ENCODE data around the gene GMDS. TPM values are rescaled to one million over a fixed set of nuclear protein-coding genes. Genes with fewer than 3 reads are reported as not detected.

The GMDS gene
- total RNA-seq, 1 donor from 2014 or later: 12.6 TPM

DNA sequence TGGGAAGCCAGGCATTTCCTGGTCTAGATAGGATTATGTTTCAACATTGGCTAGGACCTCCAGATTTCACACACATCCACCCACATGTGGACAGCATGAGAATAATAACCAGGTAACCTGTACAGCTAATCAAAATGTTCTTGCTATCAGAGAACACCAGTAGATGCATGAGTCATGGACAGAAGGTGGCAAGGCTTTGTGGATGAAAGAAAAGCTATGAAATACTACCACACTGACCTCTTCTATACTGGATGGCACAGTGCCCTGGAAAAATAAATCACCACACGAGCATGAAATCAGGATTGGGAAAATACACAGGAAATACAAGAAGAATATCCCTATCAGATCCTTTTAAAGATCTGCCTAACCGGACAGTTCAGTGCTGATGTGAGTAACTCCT is 113.0 kb downstream of the GMDS start:
- peak; percentile 58 for DNase-seq

DNA sequence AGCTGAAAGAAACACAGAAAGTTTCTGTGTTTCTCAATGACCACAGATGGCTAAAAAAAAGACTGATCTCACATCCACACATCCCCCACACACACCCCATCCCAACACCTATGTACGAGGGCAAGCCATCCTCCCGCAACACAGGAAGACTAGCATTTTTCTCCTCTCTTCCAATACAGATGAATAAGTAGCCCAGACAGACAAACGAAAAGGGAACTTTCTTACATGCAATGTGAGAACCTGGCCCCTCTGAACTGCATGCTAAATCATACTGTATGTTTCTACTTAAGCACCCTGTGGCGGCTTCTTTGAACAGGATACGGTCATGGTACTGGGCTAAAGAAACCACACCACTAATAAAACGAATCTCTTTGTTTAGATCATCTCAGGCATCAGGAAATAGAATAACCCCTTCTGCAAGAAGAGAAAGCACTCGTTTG is 116.2 kb downstream of the GMDS start:
- DNase-seq: no peak

DNA sequence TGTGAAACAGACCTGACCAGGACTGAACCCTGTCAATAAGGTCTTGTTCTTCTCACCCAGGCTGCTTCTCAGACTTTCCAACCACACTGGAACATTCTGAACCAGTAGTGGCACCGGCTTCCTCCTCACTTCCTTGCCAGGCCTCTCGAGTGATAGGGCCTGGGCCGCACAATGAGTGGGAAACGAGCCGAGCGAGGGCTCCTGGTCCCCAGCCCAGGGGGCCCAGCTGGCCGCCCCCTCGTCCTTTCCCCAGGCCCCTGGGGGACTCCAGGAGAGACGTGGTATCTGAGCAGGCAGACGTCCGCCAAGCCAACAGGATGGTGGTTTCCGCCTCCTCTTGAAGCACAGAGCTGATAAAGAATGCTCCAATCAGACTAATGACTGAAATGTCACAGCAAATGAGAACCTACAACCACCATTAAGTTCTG is 117.9 kb downstream of the GMDS start:
- peak; percentile 94 for DNase-seq

DNA sequence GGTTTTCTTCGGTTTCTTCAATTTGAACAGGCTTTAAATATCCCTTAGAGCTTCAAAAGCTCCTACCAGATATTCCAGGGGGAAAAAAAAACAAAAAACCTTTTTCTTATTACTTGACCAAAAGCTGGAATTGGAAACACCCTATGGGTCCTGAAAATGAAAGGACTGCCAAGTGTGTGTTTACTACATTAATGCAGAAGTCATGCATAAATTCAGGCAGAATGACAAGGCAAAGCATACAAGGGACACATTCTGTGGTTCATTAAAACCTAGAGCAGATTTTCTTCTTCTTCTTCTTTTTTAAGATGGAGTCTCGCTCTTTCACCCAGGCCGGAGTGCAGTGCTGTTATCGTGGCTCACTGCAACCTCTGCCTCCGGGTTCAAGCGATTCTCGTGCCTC is 119.1 kb downstream of the GMDS start:
- no peak for DNase-seq

DNA sequence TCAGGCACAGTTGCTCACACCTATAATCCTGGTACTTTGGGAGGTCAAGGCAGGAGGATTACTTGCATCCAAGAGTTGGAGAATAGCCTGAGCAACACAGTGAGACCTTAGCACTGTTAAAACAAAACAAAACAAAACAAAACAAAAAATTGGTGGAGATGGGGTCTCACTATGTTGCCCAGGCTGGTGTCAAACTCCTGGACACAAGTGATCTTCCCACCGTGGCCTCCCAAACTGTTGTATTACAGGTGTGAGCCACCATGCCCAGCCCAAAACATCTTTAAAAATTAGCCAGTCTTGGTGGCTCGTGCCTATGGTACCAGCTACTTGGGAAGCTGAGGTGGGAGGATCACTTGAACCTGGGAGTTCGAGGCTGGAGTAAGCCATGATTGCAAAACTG is 120.2 kb downstream of the GMDS start:
- no peak for DNase-seq

DNA sequence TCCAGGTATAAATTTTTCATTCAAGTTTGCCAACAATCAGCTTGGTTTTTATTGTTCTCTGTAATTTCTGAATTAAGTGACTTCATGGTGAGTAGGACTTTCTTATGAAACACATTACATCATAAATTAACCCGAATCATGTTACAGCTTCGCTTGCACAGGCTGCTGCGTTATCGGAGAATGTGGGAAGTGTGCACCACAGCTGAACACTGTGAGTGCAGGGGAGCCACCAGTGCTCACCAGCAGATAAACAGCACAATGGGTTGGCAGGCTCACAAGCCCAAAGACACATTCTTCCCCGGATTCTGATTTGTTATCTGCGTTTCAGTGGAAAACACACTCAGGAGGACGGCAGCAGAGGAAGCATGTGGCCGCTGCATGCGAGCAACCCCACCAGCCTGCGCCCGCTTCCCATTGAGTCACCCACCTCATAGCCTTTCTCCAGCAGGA is 121.1 kb downstream of the GMDS start:
- peak; percentile 97 for DNase-seq

DNA sequence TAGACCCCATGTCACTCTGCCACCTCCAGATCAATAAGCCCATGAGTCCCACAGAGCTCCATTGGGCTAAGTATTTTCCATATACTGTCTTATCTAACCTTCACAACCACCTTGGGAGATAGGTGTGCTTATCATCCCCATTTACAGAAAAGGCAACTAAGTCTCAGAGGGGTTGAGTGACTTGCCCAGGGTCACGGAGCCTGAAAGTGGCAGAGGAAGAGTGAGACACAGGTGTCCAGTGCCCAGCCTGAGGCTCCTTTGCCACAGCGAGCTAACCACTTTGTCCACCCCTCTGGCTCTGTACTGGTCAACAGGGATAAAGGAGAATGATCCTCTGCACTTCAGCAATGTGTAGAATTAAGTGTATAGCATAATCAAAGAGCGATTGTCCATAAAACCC is 124.5 kb downstream of the GMDS start:
- no peak for DNase-seq

DNA sequence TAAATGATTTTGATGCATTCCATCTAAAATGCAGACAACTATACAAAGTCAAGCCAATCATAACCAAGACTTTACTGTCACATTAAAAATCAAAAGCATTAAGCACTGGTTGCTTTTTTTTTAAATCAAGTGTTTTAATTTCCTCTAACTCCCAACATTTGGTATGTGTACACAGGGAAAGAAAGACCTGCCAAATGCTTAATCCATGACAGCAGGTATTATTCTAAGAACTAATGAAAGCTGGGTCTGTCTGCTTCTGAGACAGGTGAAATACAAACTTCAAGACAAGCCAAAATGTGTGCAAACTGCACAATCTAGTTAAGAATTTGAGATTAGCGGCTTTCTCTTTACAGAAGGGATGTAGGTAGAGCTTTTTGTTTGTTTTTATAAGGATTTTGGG is 126.1 kb downstream of the GMDS start:
- no peak for DNase-seq

DNA sequence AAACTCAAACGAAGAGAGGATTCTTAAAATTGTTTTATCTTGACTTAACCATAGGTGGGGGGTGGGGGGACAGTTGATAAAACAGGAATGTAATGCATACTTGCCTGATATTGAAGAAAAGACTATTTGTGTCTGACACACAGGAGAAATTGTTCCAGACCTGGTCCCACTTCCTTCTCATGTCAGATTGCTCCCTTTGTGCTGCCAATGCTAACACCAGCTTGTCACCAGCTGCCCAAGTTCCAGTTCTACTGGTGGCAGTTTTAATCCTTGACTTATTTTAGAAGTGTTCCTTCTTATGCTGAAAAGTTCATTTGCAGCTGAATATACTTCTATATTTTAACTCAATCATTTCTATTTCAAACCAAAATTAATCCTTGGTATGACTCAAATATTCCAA is 127.3 kb downstream of the GMDS start:
- no peak for DNase-seq

DNA sequence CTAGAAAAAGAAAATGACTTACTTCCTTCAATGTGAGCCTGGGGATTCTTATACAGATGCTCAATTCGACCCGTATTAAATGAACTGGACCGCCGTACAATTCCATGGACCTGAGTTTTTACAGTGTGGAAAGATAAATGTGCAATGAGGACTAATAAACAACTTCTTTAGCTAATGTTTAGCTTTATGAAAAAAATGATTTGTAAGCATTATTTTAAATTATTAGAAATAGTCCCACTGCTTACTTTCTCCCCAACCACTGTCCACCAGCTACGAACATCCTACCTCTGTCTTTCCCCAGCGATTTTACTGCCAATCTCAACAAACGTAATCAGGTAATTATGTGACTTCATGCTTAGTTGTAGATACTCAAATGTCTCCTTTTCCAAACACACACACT is 128.0 kb downstream of the GMDS start:
- DNase-seq: no peak

DNA sequence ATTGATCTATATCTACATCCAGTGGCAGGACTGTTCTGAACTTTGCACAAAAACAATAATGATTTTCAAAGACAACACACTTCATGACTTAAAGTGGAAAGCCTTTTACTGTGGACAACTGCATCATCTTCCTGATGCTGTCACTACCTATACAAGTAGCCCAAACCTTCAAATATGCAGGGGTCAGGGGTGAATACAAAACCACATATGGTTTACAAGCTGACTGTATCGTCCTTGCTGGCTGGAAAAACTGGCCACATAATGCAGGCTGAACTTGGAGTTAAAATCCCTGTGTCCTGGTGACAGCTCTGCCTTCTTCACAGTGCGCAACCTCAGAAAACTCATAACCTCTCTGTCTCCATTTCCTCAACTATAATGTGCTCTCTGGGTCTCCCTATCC is 128.9 kb downstream of the GMDS start:
- no peak for DNase-seq

DNA sequence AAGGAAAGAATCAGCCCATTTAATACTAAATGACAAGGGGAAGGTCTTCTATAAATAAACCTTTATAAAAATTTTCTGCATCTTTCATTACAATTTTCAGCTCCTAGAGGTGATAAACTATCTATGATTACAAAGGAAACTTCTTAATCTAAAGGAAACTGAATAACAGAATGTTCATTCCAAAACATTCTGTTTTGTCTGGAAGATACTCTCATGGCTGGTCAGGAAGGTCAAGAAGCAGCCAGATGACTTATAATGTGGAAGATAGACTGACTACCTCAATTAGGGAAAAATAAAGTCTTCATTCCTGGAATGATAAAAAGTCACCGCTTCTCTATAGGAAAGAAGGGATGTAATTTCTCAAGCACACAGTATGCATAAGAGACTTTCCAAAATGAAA is 131.3 kb downstream of the GMDS start:
- peak; percentile 37 for DNase-seq

DNA sequence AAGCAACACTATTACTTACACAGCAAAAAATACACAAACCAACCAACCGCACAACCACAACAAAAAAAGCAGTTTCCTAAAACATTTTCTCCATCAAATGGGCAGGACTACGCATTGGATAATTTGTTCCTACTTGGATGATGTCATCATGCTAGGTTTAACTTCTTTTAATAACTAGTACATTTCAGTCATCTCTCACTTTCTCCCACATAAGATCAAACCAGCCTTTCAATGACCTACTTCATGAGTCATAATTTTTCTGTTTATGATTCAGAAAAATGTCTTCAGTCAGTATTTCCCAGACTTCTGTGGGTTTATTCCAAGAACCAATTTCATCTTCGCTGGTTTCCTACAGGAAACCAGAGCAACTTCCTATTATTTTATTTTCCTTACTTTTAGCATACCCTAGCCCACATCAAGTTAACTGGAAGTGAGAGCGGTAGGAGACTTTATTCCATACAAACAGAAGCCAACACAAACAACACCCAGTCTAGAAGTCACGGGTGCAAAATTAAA is 134.2 kb downstream of the GMDS start:
- peak; percentile 90 for DNase-seq

DNA sequence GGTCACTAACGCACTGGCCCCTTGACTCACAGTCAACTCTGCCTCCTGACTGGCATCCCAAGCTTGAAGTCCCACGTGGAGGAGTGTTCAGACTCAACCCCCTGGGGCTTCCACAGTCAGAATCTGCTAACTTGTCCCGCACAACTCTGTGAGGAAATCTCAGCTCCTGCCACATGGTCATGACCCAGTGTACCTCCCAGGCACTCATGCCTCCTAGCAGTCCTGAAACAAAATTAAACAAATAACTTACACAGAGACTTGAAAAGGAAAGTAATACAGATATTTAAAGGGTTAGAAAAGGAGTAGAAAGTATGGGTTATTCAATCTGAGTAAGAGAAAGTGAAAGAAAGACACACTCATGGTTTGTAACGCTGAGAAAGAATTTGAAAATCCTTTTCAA is 134.9 kb downstream of the GMDS start:
- DNase-seq: peak; percentile 26

DNA sequence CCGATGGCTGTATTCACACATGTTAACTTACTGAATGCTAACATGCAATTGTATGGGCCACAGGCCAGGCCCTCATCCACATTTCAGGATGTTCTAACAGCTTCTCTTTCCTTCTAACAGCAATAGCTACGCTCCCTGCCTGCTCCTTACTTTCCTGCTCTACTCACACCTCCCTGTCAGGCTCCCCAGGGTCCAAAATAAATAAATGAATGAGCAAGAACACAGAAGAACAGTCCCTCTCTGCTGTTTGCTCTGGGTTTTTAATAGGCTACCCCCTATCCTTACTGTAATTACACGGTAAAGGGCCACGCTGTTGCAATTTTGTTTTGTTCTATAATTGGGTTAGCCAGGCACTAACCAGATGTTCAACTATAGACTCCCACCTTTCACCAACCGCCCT is 135.6 kb downstream of the GMDS start:
- DNase-seq: no peak

DNA sequence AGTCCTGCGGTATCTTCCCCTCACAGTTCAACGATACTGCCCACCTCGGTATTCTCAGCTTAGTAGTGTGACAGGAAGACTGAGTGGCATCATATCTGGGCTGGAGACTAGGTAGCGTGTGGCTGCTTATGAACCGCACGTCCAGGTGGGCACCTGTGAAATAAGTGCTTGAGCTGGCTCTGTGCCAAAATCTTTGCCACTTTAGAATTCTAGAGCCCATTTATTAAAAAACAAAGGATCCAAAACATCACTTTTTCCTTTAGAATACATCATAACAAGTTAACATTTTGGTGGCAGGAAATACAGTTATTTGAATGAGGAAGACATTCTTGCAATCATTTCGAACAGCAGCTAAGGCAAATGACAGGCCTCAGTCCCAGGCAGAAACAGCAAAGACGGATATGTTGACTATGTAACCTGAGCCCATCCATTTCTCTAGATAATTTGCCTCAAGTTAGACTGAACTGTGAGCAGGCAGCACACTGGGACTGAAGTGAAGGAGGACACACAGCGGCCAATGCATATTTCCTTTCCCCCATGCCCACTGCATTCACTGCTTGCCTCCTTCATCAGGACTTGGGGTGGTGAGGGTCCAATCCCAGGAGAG is 136.6 kb downstream of the GMDS start:
- DNase-seq: no peak

DNA sequence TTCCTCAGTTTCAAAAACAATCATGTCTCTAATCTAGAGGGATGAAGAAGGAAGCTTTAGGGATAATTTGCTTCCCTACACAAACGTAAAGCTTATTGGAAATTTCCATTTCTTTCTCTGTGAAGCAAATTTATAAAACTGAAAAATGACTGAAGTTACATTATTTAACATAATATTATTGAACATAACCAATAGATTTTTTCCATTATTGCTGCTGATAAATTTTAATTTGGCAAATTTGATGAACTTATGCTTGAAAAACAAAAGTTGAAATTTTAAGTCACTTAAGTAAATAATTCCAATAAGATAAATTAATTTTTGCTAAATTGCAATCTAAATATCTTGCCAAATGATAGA is 140.9 kb downstream of the GMDS start:
- DNase-seq: no peak

DNA sequence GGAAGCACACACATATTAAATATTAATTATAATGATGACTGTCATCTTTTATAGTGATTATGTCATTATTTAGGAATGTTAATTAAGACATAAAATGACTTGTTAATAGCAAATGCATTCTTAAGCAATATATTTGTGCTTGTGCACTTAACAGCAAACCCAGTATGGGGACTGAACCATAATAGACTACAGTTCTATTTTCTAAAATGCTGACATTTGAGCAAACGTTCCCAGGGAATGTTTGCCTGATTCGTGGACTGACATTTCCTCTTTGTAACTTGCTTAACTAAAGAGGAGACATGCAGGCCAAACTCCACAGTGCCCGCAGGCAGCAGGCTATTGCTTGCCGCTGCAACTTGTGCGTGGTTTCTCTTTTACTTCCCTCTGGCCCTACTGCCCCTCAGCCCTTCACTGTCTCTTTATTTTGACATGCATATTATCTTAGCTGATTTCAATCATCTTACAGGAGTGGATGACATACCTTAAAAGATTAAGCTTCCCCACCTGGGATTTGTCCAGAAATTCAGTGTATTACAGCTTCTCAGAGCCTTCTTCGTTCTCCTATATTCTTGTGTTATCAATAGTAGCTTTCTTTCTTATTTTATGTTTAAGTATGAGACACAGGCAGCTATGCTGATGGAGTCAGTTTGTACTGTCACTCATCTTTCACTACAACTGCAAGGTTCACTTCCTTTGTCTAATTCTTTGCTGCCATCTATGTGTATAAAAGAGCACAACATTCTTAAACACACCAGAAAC is 141.5 kb downstream of the GMDS start:
- DNase-seq: peak; percentile 82

DNA sequence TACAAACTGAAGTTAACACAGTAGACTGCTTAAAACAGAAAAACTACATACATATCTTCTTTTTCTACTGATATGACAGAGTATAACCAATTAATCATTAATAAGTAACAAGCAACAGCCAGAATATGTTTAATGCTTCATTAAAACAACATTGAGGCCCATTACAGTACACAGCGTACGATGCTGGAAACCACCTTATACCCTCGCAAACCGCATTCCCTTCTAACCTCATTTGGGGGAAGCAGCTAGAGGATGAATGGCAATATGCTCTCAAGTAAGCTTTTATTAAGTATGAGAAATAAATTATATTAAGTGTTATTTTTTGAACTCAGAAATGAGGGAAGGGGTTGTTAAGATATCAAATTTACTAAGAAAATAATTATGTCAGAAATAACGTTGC is 142.4 kb downstream of the GMDS start:
- no peak for DNase-seq

DNA sequence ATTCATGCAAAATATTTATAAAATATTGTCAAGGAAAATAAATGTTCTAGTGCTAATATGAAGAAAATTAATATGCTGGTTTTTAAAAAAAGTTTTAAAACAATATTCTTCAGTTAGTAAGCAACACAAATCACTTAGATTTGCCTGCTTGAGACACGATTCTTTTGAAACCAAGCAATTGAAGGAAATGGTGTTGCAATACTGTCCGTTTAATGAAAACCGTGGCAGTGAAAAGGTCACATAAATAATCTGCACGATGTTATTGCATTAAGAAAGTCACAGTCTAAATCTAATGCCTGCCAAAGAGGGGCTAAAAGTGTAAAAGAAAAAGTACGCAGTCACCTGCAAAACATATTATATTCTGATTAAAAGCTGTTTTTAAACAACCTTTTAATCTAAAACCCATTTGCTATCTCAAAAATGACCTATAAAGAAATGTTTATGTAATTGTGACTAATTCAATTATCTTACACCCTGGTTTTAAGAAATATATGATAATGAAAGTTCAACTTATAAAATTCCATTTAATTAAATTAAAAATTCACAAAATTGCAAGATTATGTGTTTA is 143.0 kb downstream of the GMDS start:
- peak; percentile 46 for DNase-seq

DNA sequence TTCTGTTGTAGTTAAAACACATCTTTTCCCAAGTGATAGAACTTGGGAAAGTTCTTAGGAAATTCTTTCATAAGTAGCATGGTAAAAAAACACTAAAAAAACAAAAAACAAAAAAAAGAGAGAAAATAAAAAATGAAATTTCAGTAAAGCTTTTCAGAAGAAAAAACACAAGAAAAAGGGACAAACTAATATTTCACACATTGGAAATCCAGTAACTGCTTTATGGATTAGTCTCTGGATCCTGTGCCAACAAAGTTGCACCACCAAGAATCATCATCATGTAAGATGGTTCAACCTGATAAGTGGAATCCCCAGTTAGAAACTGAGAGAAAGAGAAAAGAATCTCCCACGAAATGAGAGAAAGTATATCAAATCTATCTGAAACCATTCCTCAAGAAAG is 144.2 kb downstream of the GMDS start:
- DNase-seq: no peak

DNA sequence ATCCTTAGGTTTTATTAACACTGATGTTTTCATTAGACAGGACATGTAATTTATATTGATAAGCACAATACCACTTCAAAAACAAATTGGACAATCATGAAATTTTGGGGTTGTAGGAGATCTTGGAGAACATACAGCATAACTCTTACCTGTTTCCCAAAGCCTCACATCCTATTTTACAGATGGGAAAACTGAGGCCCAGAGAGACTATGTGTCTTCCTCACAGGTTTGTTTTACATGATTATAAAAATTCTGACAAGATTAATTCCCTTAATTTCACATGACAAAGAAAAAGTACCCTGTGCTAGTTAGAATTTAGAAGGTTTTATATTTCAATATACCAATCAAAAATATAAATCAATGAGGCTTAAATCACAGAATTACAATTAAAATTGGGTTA is 145.5 kb downstream of the GMDS start:
- DNase-seq: no peak

DNA sequence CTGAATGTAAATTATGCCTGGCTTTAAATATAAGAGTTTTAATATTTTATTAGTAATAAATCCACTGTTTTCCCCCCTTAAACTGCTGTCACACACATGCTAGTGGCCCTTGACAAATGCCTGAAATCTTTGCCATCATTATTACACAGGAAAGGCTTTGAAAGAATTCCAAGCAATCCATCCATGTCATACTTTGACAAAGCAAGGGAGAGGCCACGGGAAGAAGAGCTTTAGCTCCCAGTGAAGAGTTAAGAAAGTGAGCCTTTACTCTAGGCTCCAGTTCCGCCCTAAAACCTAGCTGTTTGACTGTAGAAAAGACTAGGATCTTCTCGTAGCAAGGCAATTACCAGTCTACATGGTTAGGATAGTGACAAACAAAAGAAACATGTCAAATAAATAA is 147.9 kb downstream of the GMDS start:
- no peak for DNase-seq

DNA sequence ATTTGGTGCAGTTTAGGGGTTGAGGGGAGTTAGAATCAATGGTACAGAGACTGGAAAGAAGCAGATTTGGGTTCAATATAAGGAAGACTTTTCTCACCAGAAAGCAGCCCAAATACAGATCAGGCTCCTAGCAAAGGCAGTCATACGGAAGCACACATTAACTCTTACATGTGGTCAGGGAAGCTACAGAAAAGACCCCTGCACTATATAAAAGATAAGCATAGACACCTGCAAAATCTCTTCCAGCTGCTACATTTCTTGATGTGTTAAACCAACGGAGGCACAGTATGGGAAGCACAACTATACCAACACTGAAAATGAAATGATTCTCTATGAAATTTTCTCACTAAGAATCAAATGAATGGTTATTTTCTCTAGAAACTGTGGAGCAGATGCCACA is 150.8 kb downstream of the GMDS start:
- no peak for DNase-seq
